ENCODE data around the gene RPRML.

DNA sequence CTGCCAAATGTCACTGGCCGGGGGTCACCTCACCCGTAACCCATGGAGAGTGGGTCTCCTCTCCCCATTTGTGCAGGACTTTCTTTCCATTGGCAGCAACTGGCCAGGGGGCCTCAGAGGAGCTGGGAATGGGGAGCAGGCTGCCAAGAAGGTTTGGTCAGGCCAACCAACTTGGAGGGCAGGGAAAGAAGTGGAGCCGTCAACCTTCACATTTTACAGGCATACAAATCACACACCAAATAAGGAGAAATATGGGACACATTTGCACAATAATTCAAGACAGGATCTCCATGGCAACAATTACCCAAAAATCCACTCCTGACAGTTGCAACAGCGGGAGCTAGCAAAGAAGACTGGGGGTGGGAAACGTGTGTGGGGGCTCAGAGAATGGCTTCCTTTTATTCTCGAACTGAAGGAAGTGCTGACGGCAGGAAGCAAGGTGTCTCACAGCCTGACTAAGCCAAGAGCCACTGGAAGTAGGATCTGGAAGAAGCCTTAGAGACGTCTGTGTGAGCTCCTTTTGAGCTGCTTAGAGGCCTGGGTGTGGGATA is 20.9 kb downstream of the RPRML start:
- TF ChIP-seq GATA3 (IDR thresholded peaks at IDR 0.05; ENCODE audit: borderline replicate concordance) (no peak), EP300 (IDR thresholded peaks at IDR 0.05) (no peak), CEBPB (IDR thresholded peaks at IDR 0.05) (no peak), RAD21 (conservative IDR thresholded peaks at IDR 0.05 in 1 of 2, IDR thresholded peaks at IDR 0.05 in 1 of 2) (no peak), CBX2 (IDR thresholded peaks at IDR 0.05; ENCODE audit: borderline replicate concordance, low read depth) (no peak), POLR2A (IDR thresholded peaks at IDR 0.05; ENCODE audit: low read length) (no peak), MYC (IDR thresholded peaks at IDR 0.05; ENCODE audit: borderline replicate concordance, low read length) (no peak), ESRRA (IDR thresholded peaks at IDR 0.05; ENCODE audit: borderline replicate concordance, low read length) (no peak), RNF2 (IDR thresholded peaks at IDR 0.05; ENCODE audit: borderline replicate concordance, low read depth) (no peak)
- TF ChIP-seq, protein P1, sequence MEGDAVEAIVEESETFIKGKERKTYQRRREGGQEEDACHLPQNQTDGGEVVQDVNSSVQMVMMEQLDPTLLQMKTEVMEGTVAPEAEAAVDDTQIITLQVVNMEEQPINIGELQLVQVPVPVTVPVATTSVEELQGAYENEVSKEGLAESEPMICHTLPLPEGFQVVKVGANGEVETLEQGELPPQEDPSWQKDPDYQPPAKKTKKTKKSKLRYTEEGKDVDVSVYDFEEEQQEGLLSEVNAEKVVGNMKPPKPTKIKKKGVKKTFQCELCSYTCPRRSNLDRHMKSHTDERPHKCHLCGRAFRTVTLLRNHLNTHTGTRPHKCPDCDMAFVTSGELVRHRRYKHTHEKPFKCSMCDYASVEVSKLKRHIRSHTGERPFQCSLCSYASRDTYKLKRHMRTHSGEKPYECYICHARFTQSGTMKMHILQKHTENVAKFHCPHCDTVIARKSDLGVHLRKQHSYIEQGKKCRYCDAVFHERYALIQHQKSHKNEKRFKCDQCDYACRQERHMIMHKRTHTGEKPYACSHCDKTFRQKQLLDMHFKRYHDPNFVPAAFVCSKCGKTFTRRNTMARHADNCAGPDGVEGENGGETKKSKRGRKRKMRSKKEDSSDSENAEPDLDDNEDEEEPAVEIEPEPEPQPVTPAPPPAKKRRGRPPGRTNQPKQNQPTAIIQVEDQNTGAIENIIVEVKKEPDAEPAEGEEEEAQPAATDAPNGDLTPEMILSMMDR (IDR thresholded peaks at IDR 0.05), result no peak
- TF ChIP-seq, protein P2, sequence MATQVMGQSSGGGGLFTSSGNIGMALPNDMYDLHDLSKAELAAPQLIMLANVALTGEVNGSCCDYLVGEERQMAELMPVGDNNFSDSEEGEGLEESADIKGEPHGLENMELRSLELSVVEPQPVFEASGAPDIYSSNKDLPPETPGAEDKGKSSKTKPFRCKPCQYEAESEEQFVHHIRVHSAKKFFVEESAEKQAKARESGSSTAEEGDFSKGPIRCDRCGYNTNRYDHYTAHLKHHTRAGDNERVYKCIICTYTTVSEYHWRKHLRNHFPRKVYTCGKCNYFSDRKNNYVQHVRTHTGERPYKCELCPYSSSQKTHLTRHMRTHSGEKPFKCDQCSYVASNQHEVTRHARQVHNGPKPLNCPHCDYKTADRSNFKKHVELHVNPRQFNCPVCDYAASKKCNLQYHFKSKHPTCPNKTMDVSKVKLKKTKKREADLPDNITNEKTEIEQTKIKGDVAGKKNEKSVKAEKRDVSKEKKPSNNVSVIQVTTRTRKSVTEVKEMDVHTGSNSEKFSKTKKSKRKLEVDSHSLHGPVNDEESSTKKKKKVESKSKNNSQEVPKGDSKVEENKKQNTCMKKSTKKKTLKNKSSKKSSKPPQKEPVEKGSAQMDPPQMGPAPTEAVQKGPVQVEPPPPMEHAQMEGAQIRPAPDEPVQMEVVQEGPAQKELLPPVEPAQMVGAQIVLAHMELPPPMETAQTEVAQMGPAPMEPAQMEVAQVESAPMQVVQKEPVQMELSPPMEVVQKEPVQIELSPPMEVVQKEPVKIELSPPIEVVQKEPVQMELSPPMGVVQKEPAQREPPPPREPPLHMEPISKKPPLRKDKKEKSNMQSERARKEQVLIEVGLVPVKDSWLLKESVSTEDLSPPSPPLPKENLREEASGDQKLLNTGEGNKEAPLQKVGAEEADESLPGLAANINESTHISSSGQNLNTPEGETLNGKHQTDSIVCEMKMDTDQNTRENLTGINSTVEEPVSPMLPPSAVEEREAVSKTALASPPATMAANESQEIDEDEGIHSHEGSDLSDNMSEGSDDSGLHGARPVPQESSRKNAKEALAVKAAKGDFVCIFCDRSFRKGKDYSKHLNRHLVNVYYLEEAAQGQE (IDR thresholded peaks at IDR 0.05), result no peak
- TF ChIP-seq, protein P3, sequence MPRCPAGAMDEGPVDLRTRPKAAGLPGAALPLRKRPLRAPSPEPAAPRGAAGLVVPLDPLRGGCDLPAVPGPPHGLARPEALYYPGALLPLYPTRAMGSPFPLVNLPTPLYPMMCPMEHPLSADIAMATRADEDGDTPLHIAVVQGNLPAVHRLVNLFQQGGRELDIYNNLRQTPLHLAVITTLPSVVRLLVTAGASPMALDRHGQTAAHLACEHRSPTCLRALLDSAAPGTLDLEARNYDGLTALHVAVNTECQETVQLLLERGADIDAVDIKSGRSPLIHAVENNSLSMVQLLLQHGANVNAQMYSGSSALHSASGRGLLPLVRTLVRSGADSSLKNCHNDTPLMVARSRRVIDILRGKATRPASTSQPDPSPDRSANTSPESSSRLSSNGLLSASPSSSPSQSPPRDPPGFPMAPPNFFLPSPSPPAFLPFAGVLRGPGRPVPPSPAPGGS (IDR thresholded peaks at IDR 0.05), result no peak
- TF ChIP-seq, protein P4, sequence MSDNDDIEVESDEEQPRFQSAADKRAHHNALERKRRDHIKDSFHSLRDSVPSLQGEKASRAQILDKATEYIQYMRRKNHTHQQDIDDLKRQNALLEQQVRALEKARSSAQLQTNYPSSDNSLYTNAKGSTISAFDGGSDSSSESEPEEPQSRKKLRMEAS (IDR thresholded peaks at IDR 0.05), result no peak

Data from A549 (cell line).